Measurements from ENCODE around the gene ARPC4. TPM values are rescaled to one million over a fixed set of nuclear protein-coding genes. Genes with fewer than 3 reads are reported as not detected.

Gene ARPC4
- total RNA-seq, 4 donors from 2014 or later: 96.3 to 169 (median 125) TPM

GRCh38 chr3:9780910-9781309 lies 12.0 kb upstream of the ARPC4 start:
- H3K27ac ChIP-seq: peak overlapping the region in 1 of 4 donors; percentile 62
- peaks cover 5 to 69% (median 11%) of the 10 kb centered on the region in 3 donors for H3K36me3 ChIP-seq
- TF ChIP-seq POLR2A (IDR thresholded peaks at IDR 0.05): no peak
- H3K4me3 ChIP-seq: no peak overlapping the region
- peaks cover 0 to 20% (median 9%) of the 10 kb centered on the region in 4 donors for H3K4me1 ChIP-seq
- WGBS, 2 donors: 89 to 91% methylated on average over 4 of the region's 4 CpGs
- H3K9me3 ChIP-seq: no peaks in the 10 kb centered on the region
- no peaks in the 10 kb centered on the region for H3K27me3 ChIP-seq
- no peak for DNase-seq (ENCODE audit: low spot score in 2 of 2)

- Histone ChIP-seq H3K36me3 (peaks cover 5 to 76% (median 11%) of the 10 kb centered on the region in 3 donors), H3K27ac (no peak overlapping the region), H3K27me3 (no peaks in the 10 kb centered on the region), H3K4me1 (peaks cover 0 to 20% (median 9%) of the 10 kb centered on the region in 4 donors), H3K4me3 (no peak overlapping the region), H3K9me3 (no peaks in the 10 kb centered on the region)
- WGBS, 2 donors: 75 to 83% methylated on average over 1 of the region's 1 CpG
- DNase-seq (ENCODE audit: low spot score in 2 of 2): no peak
- TF ChIP-seq EP300 (IDR thresholded peaks at IDR 0.05) (no peak), POLR2A (IDR thresholded peaks at IDR 0.05) (no peak)
- TF ChIP-seq, protein P1, sequence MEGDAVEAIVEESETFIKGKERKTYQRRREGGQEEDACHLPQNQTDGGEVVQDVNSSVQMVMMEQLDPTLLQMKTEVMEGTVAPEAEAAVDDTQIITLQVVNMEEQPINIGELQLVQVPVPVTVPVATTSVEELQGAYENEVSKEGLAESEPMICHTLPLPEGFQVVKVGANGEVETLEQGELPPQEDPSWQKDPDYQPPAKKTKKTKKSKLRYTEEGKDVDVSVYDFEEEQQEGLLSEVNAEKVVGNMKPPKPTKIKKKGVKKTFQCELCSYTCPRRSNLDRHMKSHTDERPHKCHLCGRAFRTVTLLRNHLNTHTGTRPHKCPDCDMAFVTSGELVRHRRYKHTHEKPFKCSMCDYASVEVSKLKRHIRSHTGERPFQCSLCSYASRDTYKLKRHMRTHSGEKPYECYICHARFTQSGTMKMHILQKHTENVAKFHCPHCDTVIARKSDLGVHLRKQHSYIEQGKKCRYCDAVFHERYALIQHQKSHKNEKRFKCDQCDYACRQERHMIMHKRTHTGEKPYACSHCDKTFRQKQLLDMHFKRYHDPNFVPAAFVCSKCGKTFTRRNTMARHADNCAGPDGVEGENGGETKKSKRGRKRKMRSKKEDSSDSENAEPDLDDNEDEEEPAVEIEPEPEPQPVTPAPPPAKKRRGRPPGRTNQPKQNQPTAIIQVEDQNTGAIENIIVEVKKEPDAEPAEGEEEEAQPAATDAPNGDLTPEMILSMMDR (IDR thresholded peaks at IDR 0.05): no peak
These were observed 11.3 kb upstream of the ARPC4 start for GRCh38 chr3:9781551-9781950.

GRCh38 chr3:9781978-9782603 lies 10.8 kb upstream of the ARPC4 start:
- Histone ChIP-seq H3K4me3 (no peak overlapping the region), H3K27ac (no peak overlapping the region), H3K27me3 (no peaks in the 10 kb centered on the region), H3K9me3 (no peaks in the 10 kb centered on the region), H3K4me1 (peaks cover 0 to 20% (median 9%) of the 10 kb centered on the region in 4 donors), H3K36me3 (peaks cover 5 to 81% (median 11%) of the 10 kb centered on the region in 3 donors)
- 77% methylated on average over 3 of the region's 3 CpGs for WGBS, 2 donors
- TF ChIP-seq, protein P1 (IDR thresholded peaks at IDR 0.05): no peak
- no peak for TF ChIP-seq EP300 (IDR thresholded peaks at IDR 0.05)
- TF ChIP-seq POLR2A (IDR thresholded peaks at IDR 0.05): no peak
- no peak for DNase-seq (ENCODE audit: low spot score in 2 of 2)

DNA sequence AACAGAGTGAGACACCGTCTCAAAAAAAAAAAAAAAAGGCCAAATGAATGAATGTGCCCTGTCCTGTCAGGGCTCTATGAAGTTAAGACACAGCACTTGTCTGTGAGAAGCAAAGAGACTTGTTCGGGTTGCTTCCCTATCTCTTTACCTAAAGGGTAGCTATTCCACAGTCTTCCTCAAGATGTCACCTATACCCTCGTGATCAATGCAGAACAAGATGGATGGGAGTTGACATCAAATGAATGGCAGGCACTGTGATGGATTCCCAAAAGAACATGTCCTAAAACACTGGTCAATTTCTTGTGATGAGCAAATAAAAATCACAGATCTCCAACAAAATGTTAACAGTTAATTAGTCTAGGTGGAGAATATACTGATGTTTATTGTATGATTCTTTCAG lies 10.1 kb upstream of the ARPC4 start:
- H3K36me3 ChIP-seq: peaks cover 5 to 88% (median 11%) of the 10 kb centered on the region in 3 donors
- peaks cover 0 to 20% (median 6%) of the 10 kb centered on the region in 4 donors for H3K4me1 ChIP-seq
- no peaks in the 10 kb centered on the region for H3K27me3 ChIP-seq
- H3K4me3 ChIP-seq: no peak overlapping the region
- TF ChIP-seq EP300 (IDR thresholded peaks at IDR 0.05): no peak
- TF ChIP-seq POLR2A (IDR thresholded peaks at IDR 0.05): no peak
- TF ChIP-seq, protein P1 (IDR thresholded peaks at IDR 0.05): no peak
- no peaks in the 10 kb centered on the region for H3K9me3 ChIP-seq
- no peak for DNase-seq (ENCODE audit: low spot score in 2 of 2)
- WGBS, 2 donors: 38 to 45% methylated on average over 3 of the region's 3 CpGs
- no peak overlapping the region for H3K27ac ChIP-seq

GRCh38 chr3:9783954-9784353 lies 8.9 kb upstream of the ARPC4 start:
- no peaks in the 10 kb centered on the region for H3K27me3 ChIP-seq
- H3K4me3 ChIP-seq: no peak overlapping the region
- no peak for DNase-seq (ENCODE audit: low spot score in 2 of 2)
- H3K27ac ChIP-seq: no peak overlapping the region
- TF ChIP-seq EP300 (IDR thresholded peaks at IDR 0.05) (no peak), POLR2A (IDR thresholded peaks at IDR 0.05) (no peak)
- TF ChIP-seq, protein P1 (IDR thresholded peaks at IDR 0.05): no peak
- H3K4me1 ChIP-seq: peaks cover 0 to 15% (median under 1%) of the 10 kb centered on the region in 4 donors
- no peaks in the 10 kb centered on the region for H3K9me3 ChIP-seq
- WGBS, 2 donors: 91 to 95% methylated on average over 13 to 14 of the region's 14 CpGs
- H3K36me3 ChIP-seq: peaks cover 5 to 99% (median 11%) of the 10 kb centered on the region in 3 donors
